ENCODE measurements around the gene SMIM33. TPM values are rescaled to one million over a fixed set of nuclear protein-coding genes. Genes with fewer than 3 reads are reported as not detected.
A peak's percentile ranks its signal among the peaks of the same experiment; 100 is the strongest.

SMIM33 gene
- total and polyA plus RNA-seq, 10 of the 15 experiments (the other 5 are each of a cell fraction or from before 2014, with no cell fraction given), result 0.03 to 0.25 (median 0.07) TPM; not detected in 4

DNA sequence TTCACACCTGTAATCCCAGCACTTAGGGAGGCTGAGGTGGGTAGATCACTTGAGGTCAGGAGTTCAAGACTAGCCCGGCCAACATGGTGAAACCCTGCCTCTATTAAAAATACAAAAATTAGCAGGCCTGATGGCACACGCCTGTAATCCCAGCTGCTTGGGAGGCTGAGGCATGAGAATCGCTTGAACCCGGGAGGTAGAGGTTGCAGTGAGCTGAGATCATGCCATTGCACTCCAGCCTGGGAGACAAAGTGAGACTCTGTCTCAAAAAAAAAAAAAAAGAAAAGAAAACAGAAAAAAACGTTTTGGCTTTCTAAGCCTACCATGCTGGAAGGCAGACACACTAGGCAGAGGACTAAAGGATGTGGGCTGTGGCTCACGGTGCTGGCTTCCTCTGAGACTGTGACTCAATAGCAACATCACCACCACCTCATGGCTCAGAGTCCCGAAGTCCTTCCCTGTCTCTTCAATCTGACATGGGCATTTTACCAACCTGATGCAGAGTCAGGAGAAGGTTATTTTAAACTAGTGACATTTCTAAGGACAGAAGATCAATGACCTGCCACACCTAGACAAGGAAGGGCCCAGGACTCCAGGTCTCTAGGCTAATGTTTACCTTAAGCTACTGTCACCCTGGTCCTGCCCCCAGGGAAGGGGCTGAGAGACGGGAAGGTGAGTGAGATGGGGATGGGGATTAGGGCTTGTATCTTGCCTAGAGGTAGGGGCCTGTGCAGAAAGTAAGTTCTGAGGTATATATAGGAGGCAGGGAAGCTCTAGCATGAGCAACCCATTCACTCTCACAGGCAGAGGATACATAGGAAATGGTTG lies 12.0 kb upstream of the SMIM33 start (continued):
- TF ChIP-seq IKZF1 (conservative IDR thresholded peaks at IDR 0.05) (no peak), ZZZ3 (IDR thresholded peaks at IDR 0.05; ENCODE audit: control insufficient read depth, insufficient read length, low read depth) (no peak), ETV6 (conservative IDR thresholded peaks at IDR 0.05 in 1 of 2, IDR thresholded peaks at IDR 0.05 in 1 of 2; ENCODE audit: borderline replicate concordance in 1 of 2, low read depth in 1 of 2) (no peak), RFX5 (IDR thresholded peaks at IDR 0.05; ENCODE audit: low read depth, low read length) (no peak), TBL1XR1 (IDR thresholded peaks at IDR 0.05; ENCODE audit: low read depth, low read length) (no peak), NR2F1 (conservative IDR thresholded peaks at IDR 0.05) (no peak), BCL11A (IDR thresholded peaks at IDR 0.05; ENCODE audit: low read depth, low read length) (no peak), ATF7 (IDR thresholded peaks at IDR 0.05; ENCODE audit: low read depth) (no peak; the same call in 1 of the 2 replicates), SRF (IDR thresholded peaks at IDR 0.05; ENCODE audit: low read depth in 2 of 2, low read length in 2 of 2) (no peak), MYB (IDR thresholded peaks at IDR 0.05; ENCODE audit: borderline replicate concordance, low read depth, low read length) (no peak), STAT3 (IDR thresholded peaks at IDR 0.05; ENCODE audit: low read depth, low read length) (no peak), CBX5 (IDR thresholded peaks at IDR 0.05; ENCODE audit: low read depth) (no peak), KDM1A (IDR thresholded peaks at IDR 0.05; ENCODE audit: borderline replicate concordance) (no peak)
- TF ChIP-seq, protein P1, sequence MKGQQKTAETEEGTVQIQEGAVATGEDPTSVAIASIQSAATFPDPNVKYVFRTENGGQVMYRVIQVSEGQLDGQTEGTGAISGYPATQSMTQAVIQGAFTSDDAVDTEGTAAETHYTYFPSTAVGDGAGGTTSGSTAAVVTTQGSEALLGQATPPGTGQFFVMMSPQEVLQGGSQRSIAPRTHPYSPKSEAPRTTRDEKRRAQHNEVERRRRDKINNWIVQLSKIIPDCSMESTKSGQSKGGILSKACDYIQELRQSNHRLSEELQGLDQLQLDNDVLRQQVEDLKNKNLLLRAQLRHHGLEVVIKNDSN (IDR thresholded peaks at IDR 0.05; ENCODE audit: borderline replicate concordance, extremely low read length, insufficient read depth, low read depth, low read length), result no peak
- TF ChIP-seq, protein P2, sequence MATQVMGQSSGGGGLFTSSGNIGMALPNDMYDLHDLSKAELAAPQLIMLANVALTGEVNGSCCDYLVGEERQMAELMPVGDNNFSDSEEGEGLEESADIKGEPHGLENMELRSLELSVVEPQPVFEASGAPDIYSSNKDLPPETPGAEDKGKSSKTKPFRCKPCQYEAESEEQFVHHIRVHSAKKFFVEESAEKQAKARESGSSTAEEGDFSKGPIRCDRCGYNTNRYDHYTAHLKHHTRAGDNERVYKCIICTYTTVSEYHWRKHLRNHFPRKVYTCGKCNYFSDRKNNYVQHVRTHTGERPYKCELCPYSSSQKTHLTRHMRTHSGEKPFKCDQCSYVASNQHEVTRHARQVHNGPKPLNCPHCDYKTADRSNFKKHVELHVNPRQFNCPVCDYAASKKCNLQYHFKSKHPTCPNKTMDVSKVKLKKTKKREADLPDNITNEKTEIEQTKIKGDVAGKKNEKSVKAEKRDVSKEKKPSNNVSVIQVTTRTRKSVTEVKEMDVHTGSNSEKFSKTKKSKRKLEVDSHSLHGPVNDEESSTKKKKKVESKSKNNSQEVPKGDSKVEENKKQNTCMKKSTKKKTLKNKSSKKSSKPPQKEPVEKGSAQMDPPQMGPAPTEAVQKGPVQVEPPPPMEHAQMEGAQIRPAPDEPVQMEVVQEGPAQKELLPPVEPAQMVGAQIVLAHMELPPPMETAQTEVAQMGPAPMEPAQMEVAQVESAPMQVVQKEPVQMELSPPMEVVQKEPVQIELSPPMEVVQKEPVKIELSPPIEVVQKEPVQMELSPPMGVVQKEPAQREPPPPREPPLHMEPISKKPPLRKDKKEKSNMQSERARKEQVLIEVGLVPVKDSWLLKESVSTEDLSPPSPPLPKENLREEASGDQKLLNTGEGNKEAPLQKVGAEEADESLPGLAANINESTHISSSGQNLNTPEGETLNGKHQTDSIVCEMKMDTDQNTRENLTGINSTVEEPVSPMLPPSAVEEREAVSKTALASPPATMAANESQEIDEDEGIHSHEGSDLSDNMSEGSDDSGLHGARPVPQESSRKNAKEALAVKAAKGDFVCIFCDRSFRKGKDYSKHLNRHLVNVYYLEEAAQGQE (IDR thresholded peaks at IDR 0.05; ENCODE audit: low read depth, low read length), result no peak
- TF ChIP-seq, protein P3, sequence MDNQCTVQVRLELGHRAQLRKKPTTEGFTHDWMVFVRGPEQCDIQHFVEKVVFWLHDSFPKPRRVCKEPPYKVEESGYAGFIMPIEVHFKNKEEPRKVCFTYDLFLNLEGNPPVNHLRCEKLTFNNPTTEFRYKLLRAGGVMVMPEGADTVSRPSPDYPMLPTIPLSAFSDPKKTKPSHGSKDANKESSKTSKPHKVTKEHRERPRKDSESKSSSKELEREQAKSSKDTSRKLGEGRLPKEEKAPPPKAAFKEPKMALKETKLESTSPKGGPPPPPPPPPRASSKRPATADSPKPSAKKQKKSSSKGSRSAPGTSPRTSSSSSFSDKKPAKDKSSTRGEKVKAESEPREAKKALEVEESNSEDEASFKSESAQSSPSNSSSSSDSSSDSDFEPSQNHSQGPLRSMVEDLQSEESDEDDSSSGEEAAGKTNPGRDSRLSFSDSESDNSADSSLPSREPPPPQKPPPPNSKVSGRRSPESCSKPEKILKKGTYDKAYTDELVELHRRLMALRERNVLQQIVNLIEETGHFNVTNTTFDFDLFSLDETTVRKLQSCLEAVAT (IDR thresholded peaks at IDR 0.05), result peak; percentile 37; the same call in 1 of the 2 replicates
- TF ChIP-seq, protein P4, sequence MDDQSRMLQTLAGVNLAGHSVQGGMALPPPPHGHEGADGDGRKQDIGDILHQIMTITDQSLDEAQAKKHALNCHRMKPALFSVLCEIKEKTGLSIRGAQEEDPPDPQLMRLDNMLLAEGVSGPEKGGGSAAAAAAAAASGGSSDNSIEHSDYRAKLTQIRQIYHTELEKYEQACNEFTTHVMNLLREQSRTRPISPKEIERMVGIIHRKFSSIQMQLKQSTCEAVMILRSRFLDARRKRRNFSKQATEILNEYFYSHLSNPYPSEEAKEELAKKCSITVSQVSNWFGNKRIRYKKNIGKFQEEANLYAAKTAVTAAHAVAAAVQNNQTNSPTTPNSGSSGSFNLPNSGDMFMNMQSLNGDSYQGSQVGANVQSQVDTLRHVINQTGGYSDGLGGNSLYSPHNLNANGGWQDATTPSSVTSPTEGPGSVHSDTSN (IDR thresholded peaks at IDR 0.05; ENCODE audit: insufficient replicate concordance, low read depth, low read length), result no peak
- TF ChIP-seq, protein P5, sequence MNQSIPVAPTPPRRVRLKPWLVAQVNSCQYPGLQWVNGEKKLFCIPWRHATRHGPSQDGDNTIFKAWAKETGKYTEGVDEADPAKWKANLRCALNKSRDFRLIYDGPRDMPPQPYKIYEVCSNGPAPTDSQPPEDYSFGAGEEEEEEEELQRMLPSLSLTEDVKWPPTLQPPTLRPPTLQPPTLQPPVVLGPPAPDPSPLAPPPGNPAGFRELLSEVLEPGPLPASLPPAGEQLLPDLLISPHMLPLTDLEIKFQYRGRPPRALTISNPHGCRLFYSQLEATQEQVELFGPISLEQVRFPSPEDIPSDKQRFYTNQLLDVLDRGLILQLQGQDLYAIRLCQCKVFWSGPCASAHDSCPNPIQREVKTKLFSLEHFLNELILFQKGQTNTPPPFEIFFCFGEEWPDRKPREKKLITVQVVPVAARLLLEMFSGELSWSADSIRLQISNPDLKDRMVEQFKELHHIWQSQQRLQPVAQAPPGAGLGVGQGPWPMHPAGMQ (IDR thresholded peaks at IDR 0.05; ENCODE audit: borderline replicate concordance), result no peak
- TF ChIP-seq, protein P6, sequence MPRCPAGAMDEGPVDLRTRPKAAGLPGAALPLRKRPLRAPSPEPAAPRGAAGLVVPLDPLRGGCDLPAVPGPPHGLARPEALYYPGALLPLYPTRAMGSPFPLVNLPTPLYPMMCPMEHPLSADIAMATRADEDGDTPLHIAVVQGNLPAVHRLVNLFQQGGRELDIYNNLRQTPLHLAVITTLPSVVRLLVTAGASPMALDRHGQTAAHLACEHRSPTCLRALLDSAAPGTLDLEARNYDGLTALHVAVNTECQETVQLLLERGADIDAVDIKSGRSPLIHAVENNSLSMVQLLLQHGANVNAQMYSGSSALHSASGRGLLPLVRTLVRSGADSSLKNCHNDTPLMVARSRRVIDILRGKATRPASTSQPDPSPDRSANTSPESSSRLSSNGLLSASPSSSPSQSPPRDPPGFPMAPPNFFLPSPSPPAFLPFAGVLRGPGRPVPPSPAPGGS (IDR thresholded peaks at IDR 0.05; ENCODE audit: borderline replicate concordance, insufficient read depth, low read depth, low read length, poor library complexity, severe bottlenecking), result no peak

Data from GM12878 (cell line).